Activated naive CD8-positive, alpha-beta T cell treated with anti-CD3 and anti-CD28 coated beads for 36 hours (primary cell): ENCODE data around the gene RBM47. TPM values are rescaled to one million over a fixed set of nuclear protein-coding genes. Genes with fewer than 3 reads are reported as not detected.

ENCODE experiments used
- DNase-seq: peaks from one replicate; pipeline ENCODE4 v3.0.0; 2021
- H3K27ac Mint-ChIP-seq: one replicate; pipeline ENCODE4 v1.8.0; 2022; ENCODE audit warnings: mild to moderate bottlenecking, moderate library complexity, mixed read lengths
- H3K27me3 Mint-ChIP-seq: one replicate; pipeline ENCODE4 v1.8.0; 2022; ENCODE audit warnings: mild to moderate bottlenecking, mixed read lengths
- H3K36me3 Mint-ChIP-seq: one replicate; pipeline ENCODE4 v1.8.0; 2021; ENCODE audit warnings: mild to moderate bottlenecking, mixed read lengths
- H3K4me1 Mint-ChIP-seq: one replicate; pipeline ENCODE4 v1.8.0; 2021; ENCODE audit warnings: mixed read lengths
- H3K4me3 Mint-ChIP-seq: one replicate; pipeline ENCODE4 v1.8.0; 2022; ENCODE audit warnings: mild to moderate bottlenecking, moderate library complexity, mixed read lengths
- H3K9me3 Mint-ChIP-seq: one replicate; pipeline ENCODE4 v1.8.0; 2022; ENCODE audit warnings: mixed read lengths
- total RNA-seq, 2 experiments: library from RNA; stranded (reverse); gene quantifications; one replicate each; pipeline ENCODE4 v1.2.3, GENCODE V29; 2021

The RBM47 gene
- under 1 TPM; 0.16 to 0.22 TPM for total RNA-seq

GRCh38 chr4:40629401-40630334 is at the start of gene RBM47:
Gene RBM47, minus strand, starts transcription at chr4:40629864. Its CDS starts 190,971 bp downstream, at chr4:40438893.
- H3K4me3 Mint-ChIP-seq: peak within 1 kb of the TSS; percentile 73
- H3K36me3 Mint-ChIP-seq: no peaks in the 10 kb centered on the region
- H3K27ac Mint-ChIP-seq: no peak within 1 kb of the TSS
- DNase-seq: peak; percentile 21
- no peaks in the 10 kb centered on the region for H3K9me3 Mint-ChIP-seq
- H3K27me3 Mint-ChIP-seq: peaks cover 45% of the 10 kb centered on the region
- H3K4me1 Mint-ChIP-seq: peaks cover 14% of the 10 kb centered on the region

- Mint-ChIP-seq H3K4me3 (no peak overlapping the region), H3K4me1 (peaks cover 10% of the 10 kb centered on the region)
- no peak for DNase-seq
Observed at GRCh38 chr4:40678421-40678820, 48.8 kb upstream of the RBM47 start.

DNA sequence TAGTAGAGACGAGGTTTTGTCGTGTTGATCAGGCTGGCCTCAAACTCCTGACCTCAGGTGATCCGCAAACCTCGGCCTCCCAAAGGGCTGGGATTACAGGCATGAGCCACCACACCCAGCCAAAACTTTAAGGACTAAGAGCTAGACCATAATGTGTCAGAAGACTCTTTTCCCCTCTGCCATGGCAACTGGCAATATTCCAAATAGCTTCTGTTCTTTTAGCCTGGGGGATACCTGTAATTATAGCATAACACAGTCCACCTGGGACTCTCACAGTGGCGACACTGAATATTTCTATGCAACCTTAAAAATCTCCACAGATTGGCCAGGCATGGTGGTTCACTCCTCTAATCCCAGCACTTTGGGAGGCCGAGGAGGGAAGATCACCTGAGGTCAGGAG is 45.5 kb upstream of the RBM47 start:
- no peak overlapping the region for H3K27ac Mint-ChIP-seq
- no peak for DNase-seq
- H3K27me3 Mint-ChIP-seq: no peaks in the 10 kb centered on the region
- H3K36me3 Mint-ChIP-seq: no peaks in the 10 kb centered on the region
- no peak overlapping the region for H3K4me3 Mint-ChIP-seq
- H3K4me1 Mint-ChIP-seq: peaks cover 17% of the 10 kb centered on the region
- H3K9me3 Mint-ChIP-seq: no peaks in the 10 kb centered on the region

More at GRCh38 chr4:40678421-40678820, 48.8 kb upstream of the RBM47 start:
- Mint-ChIP-seq H3K9me3 (no peaks in the 10 kb centered on the region), H3K27me3 (no peaks in the 10 kb centered on the region), H3K36me3 (no peaks in the 10 kb centered on the region), H3K27ac (no peak overlapping the region)

DNA sequence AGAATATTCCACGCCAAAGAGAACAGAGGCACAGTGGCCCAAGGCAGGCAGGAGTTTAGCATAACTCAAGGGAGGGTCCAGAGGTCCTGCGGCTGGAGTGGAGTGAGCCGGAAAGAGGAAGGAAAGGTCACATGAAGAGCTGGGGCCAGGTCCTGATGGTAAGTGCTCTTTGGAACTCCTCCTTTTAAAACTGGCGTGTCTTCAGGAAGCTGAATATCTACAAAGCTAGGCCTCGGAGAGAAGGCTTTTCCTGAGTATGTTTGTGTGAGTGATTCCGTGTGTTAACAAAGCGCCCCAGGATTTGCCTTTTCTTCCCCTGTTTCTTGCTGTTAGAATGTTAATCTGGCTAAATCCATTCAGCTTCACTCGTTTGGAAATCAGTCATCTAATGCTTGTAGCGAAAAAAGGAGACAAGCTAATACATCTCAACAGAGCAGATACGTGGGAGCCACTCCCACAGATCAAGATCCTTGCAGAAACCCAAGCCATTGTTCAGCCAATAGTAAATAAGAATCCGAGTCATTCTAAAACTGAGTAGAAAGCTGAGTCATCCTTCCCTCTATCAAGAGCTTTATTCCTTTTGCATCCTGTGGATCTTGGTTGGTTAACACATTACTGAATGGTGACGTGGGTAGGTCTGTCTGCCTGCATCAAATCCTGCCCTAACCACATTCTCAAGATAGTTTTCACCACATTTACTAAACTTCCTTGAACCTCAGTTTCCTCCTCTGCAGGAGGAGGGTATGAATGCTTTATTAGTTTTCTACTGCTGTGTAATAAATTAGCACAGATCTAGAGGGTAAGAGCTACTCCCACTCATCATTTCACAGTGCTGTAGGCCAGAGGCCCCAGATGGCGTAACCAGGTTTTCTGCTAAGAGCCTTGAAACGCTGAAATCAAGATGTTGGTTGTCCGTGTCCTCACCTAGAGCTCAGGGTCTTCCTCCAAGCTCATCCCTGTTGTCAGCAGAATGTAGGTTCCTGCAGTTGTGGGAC is 43.2 kb upstream of the RBM47 start:
- peak overlapping the region; percentile 32 for H3K4me3 Mint-ChIP-seq

DNA sequence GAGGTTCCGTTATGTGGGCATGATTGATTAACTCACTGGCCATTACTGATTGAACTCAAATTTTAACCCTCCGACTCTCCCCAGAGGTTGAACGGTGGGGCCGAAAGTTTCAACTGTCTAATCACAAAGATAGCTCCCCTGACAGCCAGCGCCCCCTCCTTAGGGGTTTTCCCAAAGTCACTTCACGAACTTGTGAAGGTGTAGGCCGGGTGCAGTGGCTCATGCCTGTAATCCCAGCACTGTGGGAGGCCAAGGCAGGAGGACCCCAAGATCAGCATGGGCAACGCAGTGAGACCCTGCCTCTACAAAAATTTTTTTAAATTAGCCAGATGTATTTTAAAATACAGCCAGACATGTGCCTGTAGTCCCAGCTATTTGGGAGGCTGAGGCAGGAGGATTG is 39.8 kb upstream of the RBM47 start:
- Mint-ChIP-seq H3K9me3 (no peaks in the 10 kb centered on the region), H3K36me3 (no peaks in the 10 kb centered on the region), H3K4me3 (no peak overlapping the region), H3K27me3 (peaks cover 6% of the 10 kb centered on the region), H3K4me1 (peaks cover 24% of the 10 kb centered on the region), H3K27ac (no peak overlapping the region)
- no peak for DNase-seq

More for the DNA sequence above, 43.2 kb upstream of the RBM47 start:
- no peaks in the 10 kb centered on the region for H3K9me3 Mint-ChIP-seq
- DNase-seq: peak; percentile 48
- H3K4me1 Mint-ChIP-seq: peaks cover 24% of the 10 kb centered on the region
- peak overlapping the region; percentile 86 for H3K27ac Mint-ChIP-seq
- H3K36me3 Mint-ChIP-seq: no peaks in the 10 kb centered on the region
- H3K27me3 Mint-ChIP-seq: no peaks in the 10 kb centered on the region

- peaks cover 10% of the 10 kb centered on the region for H3K4me1 Mint-ChIP-seq
- H3K27me3 Mint-ChIP-seq: peaks cover 6% of the 10 kb centered on the region
- no peak overlapping the region for H3K4me3 Mint-ChIP-seq
- no peak for DNase-seq
- no peaks in the 10 kb centered on the region for H3K9me3 Mint-ChIP-seq
- no peak overlapping the region for H3K27ac Mint-ChIP-seq
- H3K36me3 Mint-ChIP-seq: no peaks in the 10 kb centered on the region
Observed at GRCh38 chr4:40665842-40666241, 36.2 kb upstream of the RBM47 start.

GRCh38 chr4:40662962-40663604 is 33.4 kb upstream of the RBM47 start:
- Mint-ChIP-seq H3K36me3 (no peaks in the 10 kb centered on the region), H3K9me3 (no peaks in the 10 kb centered on the region), H3K27me3 (peaks cover 6% of the 10 kb centered on the region), H3K4me3 (no peak overlapping the region), H3K4me1 (peaks cover 5% of the 10 kb centered on the region), H3K27ac (no peak overlapping the region)
- no peak for DNase-seq

DNA sequence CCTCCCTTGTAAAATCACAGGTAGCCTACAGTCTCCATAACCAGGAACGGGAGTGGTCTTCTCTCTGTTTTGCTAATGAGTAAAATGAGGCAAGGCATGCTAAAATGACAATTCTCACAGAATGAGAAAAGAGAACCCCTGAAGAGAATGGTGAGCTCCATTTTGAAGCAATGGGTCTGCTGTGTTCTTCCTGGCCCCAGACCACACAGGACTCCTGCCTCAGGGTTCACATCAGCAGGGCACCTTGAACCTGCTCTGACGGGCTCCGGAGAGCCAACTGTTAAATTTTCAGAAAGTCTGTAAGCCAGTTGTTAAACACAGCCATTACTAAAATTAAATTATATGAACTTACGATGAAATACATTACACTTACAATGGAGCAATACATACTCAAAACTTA is 32.1 kb upstream of the RBM47 start:
- Mint-ChIP-seq H3K27me3 (peaks cover 6% of the 10 kb centered on the region), H3K27ac (no peak overlapping the region), H3K36me3 (no peaks in the 10 kb centered on the region), H3K9me3 (no peaks in the 10 kb centered on the region), H3K4me1 (peaks cover 5% of the 10 kb centered on the region), H3K4me3 (no peak overlapping the region)
- DNase-seq: no peak

- Mint-ChIP-seq H3K27me3 (no peaks in the 10 kb centered on the region), H3K4me1 (peaks cover 5% of the 10 kb centered on the region), H3K27ac (no peak overlapping the region), H3K36me3 (no peaks in the 10 kb centered on the region), H3K9me3 (no peaks in the 10 kb centered on the region), H3K4me3 (no peak overlapping the region)
- no peak for DNase-seq
Observed at GRCh38 chr4:40656201-40656863, 26.7 kb upstream of the RBM47 start.

DNA sequence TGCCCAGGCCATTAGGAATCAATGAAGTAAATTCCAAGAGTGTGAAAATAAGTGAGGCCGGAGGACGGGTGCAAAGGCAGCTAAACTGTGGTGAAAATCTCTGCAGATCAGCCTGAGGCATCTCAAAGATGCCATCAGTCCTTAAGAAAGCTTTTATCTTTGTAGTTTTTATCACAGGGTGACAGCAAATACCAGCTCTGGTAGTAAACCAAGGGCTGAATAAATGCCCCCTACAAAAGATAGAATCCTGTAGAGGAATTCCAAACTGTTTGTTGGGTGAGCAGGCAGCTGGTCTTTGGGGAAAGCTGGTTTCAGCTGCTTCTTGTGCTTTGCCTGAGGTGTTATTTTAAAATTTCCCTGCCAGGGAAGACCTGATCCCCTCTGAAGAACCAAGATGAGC is 21.6 kb upstream of the RBM47 start:
- Mint-ChIP-seq H3K4me1 (peaks cover 3% of the 10 kb centered on the region), H3K9me3 (no peaks in the 10 kb centered on the region), H3K36me3 (no peaks in the 10 kb centered on the region), H3K27me3 (no peaks in the 10 kb centered on the region), H3K27ac (no peak overlapping the region), H3K4me3 (no peak overlapping the region)
- no peak for DNase-seq

- Mint-ChIP-seq H3K4me1 (no peaks in the 10 kb centered on the region), H3K27ac (no peak overlapping the region), H3K27me3 (no peaks in the 10 kb centered on the region), H3K9me3 (no peaks in the 10 kb centered on the region), H3K36me3 (no peaks in the 10 kb centered on the region), H3K4me3 (no peak overlapping the region)
- DNase-seq: no peak
Observed at GRCh38 chr4:40649321-40649720, 19.7 kb upstream of the RBM47 start.

- no peak overlapping the region for H3K27ac Mint-ChIP-seq
- H3K4me3 Mint-ChIP-seq: no peak overlapping the region
- no peaks in the 10 kb centered on the region for H3K4me1 Mint-ChIP-seq
- H3K9me3 Mint-ChIP-seq: no peaks in the 10 kb centered on the region
- H3K36me3 Mint-ChIP-seq: no peaks in the 10 kb centered on the region
- no peaks in the 10 kb centered on the region for H3K27me3 Mint-ChIP-seq
- no peak for DNase-seq
Observed at GRCh38 chr4:40648742-40649281, 19.1 kb upstream of the RBM47 start.

GRCh38 chr4:40648131-40648530 is 18.5 kb upstream of the RBM47 start:
- H3K4me1 Mint-ChIP-seq: no peaks in the 10 kb centered on the region
- no peaks in the 10 kb centered on the region for H3K27me3 Mint-ChIP-seq
- H3K27ac Mint-ChIP-seq: no peak overlapping the region
- H3K4me3 Mint-ChIP-seq: no peak overlapping the region
- DNase-seq: no peak
- H3K36me3 Mint-ChIP-seq: peaks cover 1% of the 10 kb centered on the region
- H3K9me3 Mint-ChIP-seq: peaks cover 2% of the 10 kb centered on the region

GRCh38 chr4:40645586-40645985 is 15.9 kb upstream of the RBM47 start:
- Mint-ChIP-seq H3K27ac (no peak overlapping the region), H3K36me3 (peaks cover 1% of the 10 kb centered on the region), H3K27me3 (no peaks in the 10 kb centered on the region), H3K4me1 (no peaks in the 10 kb centered on the region), H3K9me3 (peaks cover 2% of the 10 kb centered on the region), H3K4me3 (no peak overlapping the region)
- DNase-seq: no peak
